ENCODE data around the gene SLAMF8. TPM values are rescaled to one million over a fixed set of nuclear protein-coding genes. Genes with fewer than 3 reads are reported as not detected.

Gene SLAMF8
- total RNA-seq, 1 experiment from 2014 or later: not detected

- TF ChIP-seq, protein P1, sequence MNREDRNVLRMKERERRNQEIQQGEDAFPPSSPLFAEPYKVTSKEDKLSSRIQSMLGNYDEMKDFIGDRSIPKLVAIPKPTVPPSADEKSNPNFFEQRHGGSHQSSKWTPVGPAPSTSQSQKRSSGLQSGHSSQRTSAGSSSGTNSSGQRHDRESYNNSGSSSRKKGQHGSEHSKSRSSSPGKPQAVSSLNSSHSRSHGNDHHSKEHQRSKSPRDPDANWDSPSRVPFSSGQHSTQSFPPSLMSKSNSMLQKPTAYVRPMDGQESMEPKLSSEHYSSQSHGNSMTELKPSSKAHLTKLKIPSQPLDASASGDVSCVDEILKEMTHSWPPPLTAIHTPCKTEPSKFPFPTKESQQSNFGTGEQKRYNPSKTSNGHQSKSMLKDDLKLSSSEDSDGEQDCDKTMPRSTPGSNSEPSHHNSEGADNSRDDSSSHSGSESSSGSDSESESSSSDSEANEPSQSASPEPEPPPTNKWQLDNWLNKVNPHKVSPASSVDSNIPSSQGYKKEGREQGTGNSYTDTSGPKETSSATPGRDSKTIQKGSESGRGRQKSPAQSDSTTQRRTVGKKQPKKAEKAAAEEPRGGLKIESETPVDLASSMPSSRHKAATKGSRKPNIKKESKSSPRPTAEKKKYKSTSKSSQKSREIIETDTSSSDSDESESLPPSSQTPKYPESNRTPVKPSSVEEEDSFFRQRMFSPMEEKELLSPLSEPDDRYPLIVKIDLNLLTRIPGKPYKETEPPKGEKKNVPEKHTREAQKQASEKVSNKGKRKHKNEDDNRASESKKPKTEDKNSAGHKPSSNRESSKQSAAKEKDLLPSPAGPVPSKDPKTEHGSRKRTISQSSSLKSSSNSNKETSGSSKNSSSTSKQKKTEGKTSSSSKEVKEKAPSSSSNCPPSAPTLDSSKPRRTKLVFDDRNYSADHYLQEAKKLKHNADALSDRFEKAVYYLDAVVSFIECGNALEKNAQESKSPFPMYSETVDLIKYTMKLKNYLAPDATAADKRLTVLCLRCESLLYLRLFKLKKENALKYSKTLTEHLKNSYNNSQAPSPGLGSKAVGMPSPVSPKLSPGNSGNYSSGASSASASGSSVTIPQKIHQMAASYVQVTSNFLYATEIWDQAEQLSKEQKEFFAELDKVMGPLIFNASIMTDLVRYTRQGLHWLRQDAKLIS (CRISPR knock-in tag; IDR thresholded peaks at IDR 0.05; ENCODE audit: borderline replicate concordance): no peak
- TF ChIP-seq, protein P2, sequence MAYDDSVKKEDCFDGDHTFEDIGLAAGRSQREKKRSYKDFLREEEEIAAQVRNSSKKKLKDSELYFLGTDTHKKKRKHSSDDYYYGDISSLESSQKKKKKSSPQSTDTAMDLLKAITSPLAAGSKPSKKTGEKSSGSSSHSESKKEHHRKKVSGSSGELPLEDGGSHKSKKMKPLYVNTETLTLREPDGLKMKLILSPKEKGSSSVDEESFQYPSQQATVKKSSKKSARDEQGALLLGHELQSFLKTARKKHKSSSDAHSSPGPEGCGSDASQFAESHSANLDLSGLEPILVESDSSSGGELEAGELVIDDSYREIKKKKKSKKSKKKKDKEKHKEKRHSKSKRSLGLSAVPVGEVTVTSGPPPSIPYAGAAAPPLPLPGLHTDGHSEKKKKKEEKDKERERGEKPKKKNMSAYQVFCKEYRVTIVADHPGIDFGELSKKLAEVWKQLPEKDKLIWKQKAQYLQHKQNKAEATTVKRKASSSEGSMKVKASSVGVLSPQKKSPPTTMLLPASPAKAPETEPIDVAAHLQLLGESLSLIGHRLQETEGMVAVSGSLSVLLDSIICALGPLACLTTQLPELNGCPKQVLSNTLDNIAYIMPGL (CRISPR knock-in tag; IDR thresholded peaks at IDR 0.05): no peak
- TF ChIP-seq ZNF423 (CRISPR knock-in tag; IDR thresholded peaks at IDR 0.05): no peak
Observed at GRCh38 chr1:159879977-159880376, 53.3 kb downstream of the SLAMF8 start (continued).

- no peaks in the 10 kb centered on the region for H3K9me3 Mint-ChIP-seq
- TF ChIP-seq SOX15 (CRISPR knock-in tag; IDR thresholded peaks at IDR 0.05) (no peak), RELA (CRISPR knock-in tag; IDR thresholded peaks at IDR 0.05; ENCODE audit: borderline replicate concordance) (no peak), ZNF138 (CRISPR knock-in tag; conservative IDR thresholded peaks at IDR 0.05) (no peak)
- TF ChIP-seq, protein P3, sequence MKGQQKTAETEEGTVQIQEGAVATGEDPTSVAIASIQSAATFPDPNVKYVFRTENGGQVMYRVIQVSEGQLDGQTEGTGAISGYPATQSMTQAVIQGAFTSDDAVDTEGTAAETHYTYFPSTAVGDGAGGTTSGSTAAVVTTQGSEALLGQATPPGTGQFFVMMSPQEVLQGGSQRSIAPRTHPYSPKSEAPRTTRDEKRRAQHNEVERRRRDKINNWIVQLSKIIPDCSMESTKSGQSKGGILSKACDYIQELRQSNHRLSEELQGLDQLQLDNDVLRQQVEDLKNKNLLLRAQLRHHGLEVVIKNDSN (CRISPR knock-in tag; IDR thresholded peaks at IDR 0.05): no peak
- H3K27me3 Mint-ChIP-seq (ENCODE audit: low read depth): no peaks in the 10 kb centered on the region
- H3K36me3 Mint-ChIP-seq: no peaks in the 10 kb centered on the region
- CTCF ChIA-PET: interaction anchor here (1.1 to 1.4 kb wide), 2 partner anchors 76 to 90 kb away, joined by 3 read pairs; no protein-coding TSS in a partner anchor
- H3K4me3 Mint-ChIP-seq: no peak overlapping the region
- H3K4me1 Mint-ChIP-seq: no peaks in the 10 kb centered on the region
- no peak for DNase-seq (ENCODE audit: low spot score)
- no peak overlapping the region for H3K27ac Mint-ChIP-seq
- POLR2A ChIA-PET: no interaction called here
- ATAC-seq: no peak
Observed at GRCh38 chr1:159880430-159880829, 53.8 kb downstream of the SLAMF8 start.

- ChIA-PET POLR2A (no interaction called here), CTCF (interaction anchor here (0.9 to 1.7 kb wide), 6 partner anchors 9 to 126 kb away, joined by 3 to 4 read pairs (median 3); no protein-coding TSS in a partner anchor)
- no peaks in the 10 kb centered on the region for H3K36me3 Mint-ChIP-seq
- no peak for TF ChIP-seq ZNF512 (CRISPR knock-in tag; IDR thresholded peaks at IDR 0.05; ENCODE audit: borderline replicate concordance)
- TF ChIP-seq ZNF317 (CRISPR knock-in tag; IDR thresholded peaks at IDR 0.05; ENCODE audit: borderline replicate concordance, low read depth): no peak
- no peak for TF ChIP-seq NR2C2 (CRISPR knock-in tag; IDR thresholded peaks at IDR 0.05)
- TF ChIP-seq, protein P4, sequence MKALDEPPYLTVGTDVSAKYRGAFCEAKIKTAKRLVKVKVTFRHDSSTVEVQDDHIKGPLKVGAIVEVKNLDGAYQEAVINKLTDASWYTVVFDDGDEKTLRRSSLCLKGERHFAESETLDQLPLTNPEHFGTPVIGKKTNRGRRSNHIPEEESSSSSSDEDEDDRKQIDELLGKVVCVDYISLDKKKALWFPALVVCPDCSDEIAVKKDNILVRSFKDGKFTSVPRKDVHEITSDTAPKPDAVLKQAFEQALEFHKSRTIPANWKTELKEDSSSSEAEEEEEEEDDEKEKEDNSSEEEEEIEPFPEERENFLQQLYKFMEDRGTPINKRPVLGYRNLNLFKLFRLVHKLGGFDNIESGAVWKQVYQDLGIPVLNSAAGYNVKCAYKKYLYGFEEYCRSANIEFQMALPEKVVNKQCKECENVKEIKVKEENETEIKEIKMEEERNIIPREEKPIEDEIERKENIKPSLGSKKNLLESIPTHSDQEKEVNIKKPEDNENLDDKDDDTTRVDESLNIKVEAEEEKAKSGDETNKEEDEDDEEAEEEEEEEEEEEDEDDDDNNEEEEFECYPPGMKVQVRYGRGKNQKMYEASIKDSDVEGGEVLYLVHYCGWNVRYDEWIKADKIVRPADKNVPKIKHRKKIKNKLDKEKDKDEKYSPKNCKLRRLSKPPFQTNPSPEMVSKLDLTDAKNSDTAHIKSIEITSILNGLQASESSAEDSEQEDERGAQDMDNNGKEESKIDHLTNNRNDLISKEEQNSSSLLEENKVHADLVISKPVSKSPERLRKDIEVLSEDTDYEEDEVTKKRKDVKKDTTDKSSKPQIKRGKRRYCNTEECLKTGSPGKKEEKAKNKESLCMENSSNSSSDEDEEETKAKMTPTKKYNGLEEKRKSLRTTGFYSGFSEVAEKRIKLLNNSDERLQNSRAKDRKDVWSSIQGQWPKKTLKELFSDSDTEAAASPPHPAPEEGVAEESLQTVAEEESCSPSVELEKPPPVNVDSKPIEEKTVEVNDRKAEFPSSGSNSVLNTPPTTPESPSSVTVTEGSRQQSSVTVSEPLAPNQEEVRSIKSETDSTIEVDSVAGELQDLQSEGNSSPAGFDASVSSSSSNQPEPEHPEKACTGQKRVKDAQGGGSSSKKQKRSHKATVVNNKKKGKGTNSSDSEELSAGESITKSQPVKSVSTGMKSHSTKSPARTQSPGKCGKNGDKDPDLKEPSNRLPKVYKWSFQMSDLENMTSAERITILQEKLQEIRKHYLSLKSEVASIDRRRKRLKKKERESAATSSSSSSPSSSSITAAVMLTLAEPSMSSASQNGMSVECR (CRISPR knock-in tag; IDR thresholded peaks at IDR 0.05; ENCODE audit: borderline replicate concordance): no peak
- no peak for TF ChIP-seq EMX1 (CRISPR knock-in tag; IDR thresholded peaks at IDR 0.05)
- no peak for TF ChIP-seq ELF4 (CRISPR knock-in tag; IDR thresholded peaks at IDR 0.05; ENCODE audit: low read depth)
- TF ChIP-seq, protein P3 (CRISPR knock-in tag; IDR thresholded peaks at IDR 0.05): no peak
Observed at GRCh38 chr1:159881622-159882526, 55.2 kb downstream of the SLAMF8 start.

More at GRCh38 chr1:159881622-159882526, 55.2 kb downstream of the SLAMF8 start:
- no peaks in the 10 kb centered on the region for H3K4me1 Mint-ChIP-seq
- H3K9me3 Mint-ChIP-seq: no peaks in the 10 kb centered on the region
- no peaks in the 10 kb centered on the region for H3K27me3 Mint-ChIP-seq (ENCODE audit: low read depth)
- no peak overlapping the region for H3K27ac Mint-ChIP-seq
- ATAC-seq: no peak
- DNase-seq (ENCODE audit: low spot score): no peak
- no peak overlapping the region for H3K4me3 Mint-ChIP-seq
